SK-N-SH (cell line): ENCODE data around the gene CDK5RAP2. TPM values are rescaled to one million over a fixed set of nuclear protein-coding genes. Genes with fewer than 3 reads are reported as not detected.

Experiments
- CTCF ChIA-PET: fragments of 300-600, 350-600 bp; formaldehyde crosslinking; extraction: SDS; loops from one replicate; lab custom pipeline; 2021; lab: Yijun Ruan, JAX
- POLR2A ChIA-PET: fragments of 350-600 bp; sonication (Branson Sonifier 250); formaldehyde crosslinking; extraction: SDS; loops from one replicate; lab custom pipeline; 2020; ENCODE audit warnings: antibody characterized with exemption, inconsistent platforms; lab: Yijun Ruan, JAX
- DNase-seq: peaks from one replicate; pipeline ENCODE4 v3.0.0; 2012
- H2AFZ ChIP-seq: fragments of 200-600 bp; sonication (generic); 2 replicates; pipeline ENCODE4 v1.8.1; 2016; ENCODE audit warnings: antibody characterized with exemption, mild to moderate bottlenecking, low read depth
- H3F3A ChIP-seq: fragments of 200-600 bp; sonication (generic); replicated peaks from 2 replicates; pipeline ENCODE3; 2016; ENCODE audit warnings: antibody characterized with exemption, mild to moderate bottlenecking; ENCODE audit not compliant: insufficient read depth
- H3K27ac ChIP-seq, 2 experiments: fragments of 200-500 bp in 1 of 2; fragments of 200-600 bp in 1 of 2; sonication (Bioruptor generic) in 1 of 2; sonication (generic), shearing (Covaris generic) in 1 of 2; 2 replicates each; pipeline versions ENCODE4 v1.5.1 to v1.6.1; 2014 to 2016; ENCODE audit warnings: low read depth in 2 of 2, inconsistent platforms in 1 of 2, low read length in 1 of 2, mild to moderate bottlenecking in 1 of 2, mixed read lengths in 1 of 2
- H3K27me3 ChIP-seq: fragments of 200-600 bp; sonication (generic), shearing (Covaris generic); 2 replicates; pipeline ENCODE4 v1.6.1; 2016; ENCODE audit warnings: mixed run types; ENCODE audit not compliant: insufficient read depth
- H3K36me3 ChIP-seq, 2 experiments: fragments of 200-500 bp in 1 of 2; fragments of 200-600 bp in 1 of 2; sonication (Bioruptor generic) in 1 of 2; sonication (generic) in 1 of 2; replicated peaks in 1 of 2; 2 replicates each; pipeline versions ENCODE3 to v1.5.1; 2014 to 2016; ENCODE audit warnings: low read length in 1 of 2, mild to moderate bottlenecking in 1 of 2; ENCODE audit not compliant: insufficient read depth in 2 of 2, control insufficient read depth in 1 of 2
- H3K4me1 ChIP-seq, 2 experiments: fragments of 200-500 bp in 1 of 2; fragments of 200-600 bp in 1 of 2; sonication (Bioruptor generic) in 1 of 2; sonication (generic), shearing (Covaris generic) in 1 of 2; 2 replicates each; pipeline versions ENCODE4 v1.5.1 to v1.6.1; 2014 to 2016; ENCODE audit warnings: low read depth in 1 of 2, low read length in 1 of 2, mixed run types in 1 of 2; ENCODE audit not compliant: insufficient read depth in 2 of 2, control insufficient read depth in 1 of 2
- H3K4me2 ChIP-seq: fragments of 200-600 bp; sonication (generic), shearing (Covaris generic); 2 replicates; pipeline ENCODE4 v1.6.1; 2017; ENCODE audit warnings: mixed run types
- H3K4me3 ChIP-seq, 2 experiments: fragments of 200-500 bp in 1 of 2; fragments of 200-600 bp in 1 of 2; sonication (Bioruptor generic) in 1 of 2; sonication (generic), shearing (Covaris generic) in 1 of 2; 2 replicates each; pipeline versions ENCODE4 v1.5.1 to v1.8.1; 2014 to 2016; ENCODE audit warnings: low read depth in 2 of 2, inconsistent platforms in 1 of 2, low read length in 1 of 2, mild to moderate bottlenecking in 1 of 2, mixed read lengths in 1 of 2, moderate library complexity in 1 of 2
- H3K79me2 ChIP-seq: fragments of 200-600 bp; sonication (generic); 2 replicates; pipeline ENCODE4 v1.8.1; 2017; ENCODE audit warnings: mild to moderate bottlenecking; ENCODE audit not compliant: insufficient read depth
- H3K9ac ChIP-seq: fragments of 200-600 bp; sonication (generic); 2 replicates; pipeline ENCODE4 v1.6.1; 2017; ENCODE audit warnings: mixed run types
- H3K9me2 ChIP-seq: fragments of 200-600 bp; sonication (generic); 2 replicates; pipeline ENCODE4 v1.6.1; 2017; ENCODE audit warnings: mixed run types
- H3K9me3 ChIP-seq: fragments of 200-600 bp; sonication (generic); 2 replicates; pipeline ENCODE4 v1.6.1; 2017; ENCODE audit warnings: mixed run types, mild to moderate bottlenecking, moderate library complexity
- H4K20me1 ChIP-seq: fragments of 200-600 bp; sonication (generic); 2 replicates; pipeline ENCODE4 v1.6.1; 2017; ENCODE audit warnings: mild to moderate bottlenecking, mixed run types; ENCODE audit not compliant: insufficient read depth
- FOSL2 ChIP-seq: IDR thresholded peaks from 2 replicates; pipeline ENCODE4 v1.4.0; 2012; ENCODE audit warnings: low read depth, mild to moderate bottlenecking, moderate library complexity, borderline replicate concordance
- GATA2 ChIP-seq: sonication (generic); formaldehyde crosslinking; IDR thresholded peaks from 2 replicates; pipeline ENCODE4 v1.5.0; 2020; ENCODE audit warnings: mild to moderate bottlenecking, missing genetic modification reagents
- MEF2A ChIP-seq: IDR thresholded peaks from 2 replicates; pipeline ENCODE4 v1.4.0; 2012; ENCODE audit warnings: low read depth, borderline replicate concordance
- MXI1 ChIP-seq: IDR thresholded peaks from 2 replicates; pipeline ENCODE4 v1.6.1; 2012; ENCODE audit warnings: mild to moderate bottlenecking, low read depth, low read length, improper control_type of control experiment
- NFIC ChIP-seq: IDR thresholded peaks from 2 replicates; pipeline ENCODE4 v1.4.0; 2012; ENCODE audit warnings: borderline replicate concordance
- POLR2AphosphoS5 ChIP-seq: IDR thresholded peaks from 2 replicates; pipeline ENCODE4 v1.6.1; 2012; ENCODE audit warnings: low read depth, low read length
- RCOR1 ChIP-seq: fragments of 150-350 bp; IDR thresholded peaks from 2 replicates; pipeline ENCODE4 v1.6.1; 2017; ENCODE audit warnings: antibody characterized with exemption, low read length
- REST ChIP-seq: IDR thresholded peaks from 2 replicates; pipeline ENCODE4 v1.6.1; 2012; ENCODE audit warnings: mild to moderate bottlenecking, low read depth, low read length, moderate library complexity
- SIN3A ChIP-seq: IDR thresholded peaks from 2 replicates; pipeline ENCODE4 v1.6.1; 2012; ENCODE audit warnings: low read depth, mild to moderate bottlenecking, low read length, moderate library complexity, borderline replicate concordance
- TAF1 ChIP-seq: IDR thresholded peaks from 2 replicates; pipeline ENCODE4 v1.6.1; 2012; ENCODE audit warnings: low read depth, mild to moderate bottlenecking, low read length, moderate library complexity, borderline replicate concordance
- TCF12 ChIP-seq: IDR thresholded peaks from 2 replicates; pipeline ENCODE4 v1.4.0; 2012
- USF1 ChIP-seq: IDR thresholded peaks from 2 replicates; pipeline ENCODE4 v1.4.0; 2012; ENCODE audit warnings: low read depth, borderline replicate concordance
- YY1 ChIP-seq: IDR thresholded peaks from 2 replicates; pipeline ENCODE4 v1.4.0; 2012; ENCODE audit warnings: low read depth, mild to moderate bottlenecking
- ZBTB33 ChIP-seq: IDR thresholded peaks from 2 replicates; pipeline ENCODE4 v1.4.0; 2012; ENCODE audit warnings: low read depth, borderline replicate concordance
- WGBS: methylation state at CpG from one replicate; pipeline ENCODE4 v1.1.6; 2017; ENCODE audit warnings: low lambda C conversion rate; 5-methylcytosine and 5-hydroxymethylcytosine counted together
- polyA plus RNA-seq, 3 experiments: library from polyadenylated mRNA; depleted of rRNA; stranded (reverse); fragments of >200 nt; gene quantifications; 2 replicates each; pipeline ENCODE4 v1.2.3, GENCODE V29; 2012

The CDK5RAP2 gene
- polyA plus RNA-seq, 1 of the 3 experiments (the other 2 are of a cell fraction): 20.7 TPM

- Histone ChIP-seq H3K4me3 (no peak overlapping the region), H3K4me1 (peaks cover 13 to 17% of the 10 kb centered on the region in 2 experiments; a peak in 3 of 4 replicates), H2AFZ (no peak overlapping the region), H3K9ac (no peak overlapping the region), H3K36me3 (peaks cover 18 to 61% of the 10 kb centered on the region in 2 experiments), H3K9me3 (no peaks in the 10 kb centered on the region), H3K4me2 (no peak overlapping the region), H3K9me2 (no peaks in the 10 kb centered on the region), H4K20me1 (no peaks in the 10 kb centered on the region), H3K27me3 (no peaks in the 10 kb centered on the region), H3K27ac (no peak overlapping the region), H3F3A (peaks cover 7% of the 10 kb centered on the region), H3K79me2 (no peaks in the 10 kb centered on the region)
- 97% methylated on average over 2 of the region's 2 CpGs for WGBS
- ChIA-PET POLR2A (no interaction called here), CTCF (interaction anchor here (0.9 to 1.4 kb wide), 3 partner anchors 9 to 86 kb away, joined by 3 to 4 read pairs (median 3); no protein-coding TSS in a partner anchor)
- no peak for DNase-seq
- TF ChIP-seq GATA2: no peak
- no peak for TF ChIP-seq USF1
- no peak for TF ChIP-seq POLR2AphosphoS5
- no peak for TF ChIP-seq RCOR1
- TF ChIP-seq MXI1: no peak
- TF ChIP-seq SIN3A: no peak
- no peak for TF ChIP-seq NFIC
- no peak for TF ChIP-seq TCF12
- no peak for TF ChIP-seq TAF1
- no peak for TF ChIP-seq FOSL2
- TF ChIP-seq YY1: no peak
- no peak for TF ChIP-seq ZBTB33
- TF ChIP-seq REST: no peak
- no peak for TF ChIP-seq MEF2A
Observed at GRCh38 chr9:120534266-120534665, 45.7 kb downstream of the CDK5RAP2 start.
